ENCODE measurements around the gene CCDC28B.

The CCDC28B gene

DNA sequence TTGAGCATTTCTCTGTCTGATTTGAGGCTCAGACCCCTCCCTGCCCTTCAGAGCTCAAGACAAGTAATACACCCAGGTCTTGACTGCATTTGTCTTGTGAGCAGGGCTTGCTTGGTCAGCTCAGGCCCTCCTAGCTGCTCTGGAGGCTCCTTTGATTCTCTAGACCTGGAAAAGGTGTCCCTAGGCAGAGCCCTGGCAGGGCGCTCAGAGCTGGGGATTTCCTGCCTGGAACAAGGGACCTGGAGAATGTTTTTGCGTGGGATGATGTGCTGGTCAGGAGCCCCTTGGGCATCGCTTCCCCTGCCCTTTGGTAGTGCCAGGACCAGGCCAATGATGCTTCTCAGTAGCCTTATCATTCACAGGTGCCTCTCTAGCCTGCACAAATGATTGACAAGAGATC, 4.9 kb upstream of the CCDC28B start:
- no peak for DNase-seq (ENCODE audit: low read depth)

DNA sequence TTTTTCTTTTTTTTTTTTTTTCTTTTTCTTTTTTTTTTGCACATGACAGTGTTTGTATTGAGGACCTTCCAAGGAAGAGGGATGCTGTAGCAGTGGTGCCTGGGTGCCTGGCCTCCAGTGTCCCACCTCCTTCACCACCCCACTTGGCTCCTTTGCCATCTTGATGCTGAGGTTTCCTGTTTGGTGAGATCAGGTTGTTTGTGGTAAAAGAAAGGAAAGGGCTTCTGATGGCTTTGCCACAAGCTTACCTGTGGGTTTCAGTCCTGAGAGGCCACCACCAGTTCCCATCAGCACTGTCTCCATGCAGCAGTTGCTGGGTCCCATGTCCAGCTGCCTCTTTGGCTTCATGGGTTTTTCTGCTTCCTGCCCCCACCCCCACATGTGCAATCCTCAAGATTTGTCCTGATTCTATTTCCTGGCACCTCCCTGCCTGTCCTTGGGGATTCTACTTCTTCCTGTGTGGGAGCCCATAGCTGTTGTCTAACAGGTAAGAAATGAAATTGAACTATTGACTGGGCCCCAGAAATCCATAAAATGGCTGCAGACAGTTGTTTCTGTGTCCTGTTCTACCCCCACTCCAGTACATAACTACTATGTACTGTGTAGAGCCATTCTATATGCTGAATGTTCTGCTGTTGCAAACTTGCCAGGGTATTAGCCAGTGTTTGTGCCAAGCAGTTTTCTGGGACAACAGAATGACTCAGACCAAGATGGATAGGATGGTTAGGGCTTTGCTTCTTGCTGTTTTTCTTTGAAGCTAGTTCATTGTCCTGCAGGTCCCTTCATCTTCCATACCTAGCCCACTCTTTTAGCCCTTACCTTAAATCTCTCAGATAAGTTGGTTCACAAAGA, 4.2 kb upstream of the CCDC28B start:
- no peak for DNase-seq (ENCODE audit: low read depth)

DNA sequence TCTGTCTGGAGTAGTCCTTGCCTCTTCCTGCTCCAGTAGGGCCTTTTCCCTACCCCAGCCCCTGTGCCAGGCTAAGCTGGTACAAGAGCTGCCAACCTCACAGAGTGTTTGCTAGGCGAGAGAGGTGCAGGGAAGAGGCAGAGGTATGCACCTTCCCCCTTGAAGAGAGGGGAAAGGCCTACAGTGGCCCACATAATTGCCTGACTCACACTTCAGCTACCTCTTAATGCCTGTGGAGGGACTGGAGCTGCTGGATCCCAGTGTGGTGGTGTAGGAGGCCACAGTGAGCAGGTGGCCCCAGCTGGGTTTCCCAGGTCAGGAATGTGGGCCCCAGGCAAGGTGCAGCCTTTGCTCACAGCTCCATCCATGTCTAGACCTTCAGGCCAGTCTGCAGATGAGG, 3.3 kb upstream of the CCDC28B start:
- no peak for DNase-seq (ENCODE audit: low read depth)

DNA sequence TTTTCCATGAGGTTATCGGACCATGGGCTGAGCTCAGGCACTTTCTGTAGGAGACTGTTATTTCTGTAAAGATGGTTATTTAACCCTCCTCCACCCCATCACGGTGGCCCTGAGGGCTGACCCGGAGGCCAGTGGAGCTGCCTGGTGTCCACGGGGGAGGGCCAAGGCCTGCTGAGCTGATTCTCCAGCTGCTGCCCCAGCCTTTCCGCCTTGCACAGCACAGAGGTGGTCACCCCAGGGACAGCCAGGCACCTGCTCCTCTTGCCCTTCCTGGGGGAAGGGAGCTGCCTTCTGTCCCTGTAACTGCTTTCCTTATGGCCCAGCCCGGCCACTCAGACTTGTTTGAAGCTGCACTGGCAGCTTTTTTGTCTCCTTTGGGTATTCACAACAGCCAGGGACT, 2.6 kb upstream of the CCDC28B start:
- no peak for DNase-seq (ENCODE audit: low read depth)

DNA sequence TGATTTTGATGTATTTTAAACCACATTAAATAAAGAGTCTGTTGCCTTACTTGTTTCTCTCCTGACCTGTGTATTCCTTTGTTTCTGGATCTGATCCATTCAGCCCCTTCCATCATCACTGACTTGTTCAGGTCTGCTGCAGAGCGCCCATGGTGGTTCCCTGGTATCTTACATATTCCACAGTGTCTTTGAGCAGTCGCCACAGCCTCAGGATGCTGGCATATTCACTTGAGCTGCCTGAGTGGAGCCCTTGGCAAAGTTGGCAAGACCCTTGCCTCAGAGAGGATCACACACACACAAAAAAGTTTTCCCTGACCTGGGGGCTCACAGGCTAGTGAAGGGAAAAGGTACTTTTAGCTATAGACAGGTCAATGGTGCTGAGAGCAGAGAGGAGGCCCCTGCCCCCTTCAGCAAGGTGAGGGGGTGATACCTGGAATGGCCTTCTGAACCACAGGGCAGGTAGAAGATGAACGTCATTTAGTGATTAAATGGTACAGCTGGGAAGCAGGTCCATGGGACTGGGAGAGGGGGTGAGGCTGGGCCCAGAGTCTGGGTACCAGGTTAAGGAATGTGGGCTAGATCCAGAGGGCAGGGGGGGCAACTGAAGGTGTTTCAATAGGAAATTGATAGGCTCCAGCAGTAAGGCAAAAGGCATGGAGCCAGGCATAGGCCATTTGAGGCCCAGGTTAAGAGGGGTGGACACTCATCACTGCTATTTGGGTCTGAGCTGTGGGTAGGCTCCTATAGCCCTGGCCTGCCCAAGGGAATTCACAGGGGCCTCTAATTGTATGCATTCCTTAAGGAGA, 2.0 kb upstream of the CCDC28B start:
- no peak for DNase-seq (ENCODE audit: low read depth)

DNA sequence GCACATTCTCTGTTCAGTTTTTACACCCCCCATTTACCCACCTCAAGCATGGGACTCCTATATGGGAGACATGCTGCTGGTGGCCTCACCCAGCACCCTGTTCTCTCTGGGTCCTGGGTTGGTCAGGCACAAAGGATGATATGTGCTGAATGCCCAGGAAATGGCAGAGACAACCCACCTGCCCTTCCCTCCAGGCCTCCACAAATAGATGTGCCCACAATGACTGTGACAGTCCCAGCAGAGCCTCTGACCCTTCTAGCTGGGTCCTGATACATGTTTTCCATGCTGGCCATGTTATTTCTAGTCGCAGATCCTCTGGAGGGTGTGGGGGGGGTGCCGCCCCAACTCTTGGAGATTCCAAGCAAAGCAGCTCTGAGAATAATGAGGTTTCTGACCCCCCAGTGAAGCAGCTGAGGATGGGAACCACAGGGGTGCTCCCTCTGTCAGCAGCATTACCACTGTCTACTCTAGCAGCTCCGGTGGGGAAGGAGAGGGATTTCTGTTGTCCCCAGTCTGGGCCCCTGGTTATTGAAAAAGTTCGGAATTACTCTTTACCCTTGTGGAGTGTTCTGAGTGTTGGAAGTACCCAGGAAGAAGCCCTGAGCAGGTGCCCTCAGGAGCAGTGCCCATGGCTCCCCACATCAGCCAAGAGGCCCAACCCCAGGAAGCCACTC, 1.2 kb upstream of the CCDC28B start:
- no peak for DNase-seq (ENCODE audit: low read depth)

DNA sequence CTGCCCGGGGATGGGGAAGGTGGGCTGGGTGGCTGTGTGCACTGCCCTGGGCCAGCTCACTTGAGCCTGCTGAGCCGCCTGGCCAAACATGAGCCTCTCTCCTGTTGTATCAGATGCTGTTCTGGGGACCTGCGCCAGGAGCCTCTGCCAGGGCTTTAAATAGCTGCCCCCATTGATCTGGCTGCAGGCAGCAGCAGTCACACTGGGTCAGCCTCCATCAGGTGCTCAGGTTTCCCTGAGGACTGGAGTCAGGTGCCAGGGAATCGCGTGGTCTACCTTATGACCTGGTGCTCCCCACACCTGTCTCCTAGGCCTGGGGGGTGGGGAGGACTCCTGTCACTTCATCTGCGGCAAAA, 700 bp upstream of the CCDC28B start:
- no peak for DNase-seq (ENCODE audit: low read depth)

DNA sequence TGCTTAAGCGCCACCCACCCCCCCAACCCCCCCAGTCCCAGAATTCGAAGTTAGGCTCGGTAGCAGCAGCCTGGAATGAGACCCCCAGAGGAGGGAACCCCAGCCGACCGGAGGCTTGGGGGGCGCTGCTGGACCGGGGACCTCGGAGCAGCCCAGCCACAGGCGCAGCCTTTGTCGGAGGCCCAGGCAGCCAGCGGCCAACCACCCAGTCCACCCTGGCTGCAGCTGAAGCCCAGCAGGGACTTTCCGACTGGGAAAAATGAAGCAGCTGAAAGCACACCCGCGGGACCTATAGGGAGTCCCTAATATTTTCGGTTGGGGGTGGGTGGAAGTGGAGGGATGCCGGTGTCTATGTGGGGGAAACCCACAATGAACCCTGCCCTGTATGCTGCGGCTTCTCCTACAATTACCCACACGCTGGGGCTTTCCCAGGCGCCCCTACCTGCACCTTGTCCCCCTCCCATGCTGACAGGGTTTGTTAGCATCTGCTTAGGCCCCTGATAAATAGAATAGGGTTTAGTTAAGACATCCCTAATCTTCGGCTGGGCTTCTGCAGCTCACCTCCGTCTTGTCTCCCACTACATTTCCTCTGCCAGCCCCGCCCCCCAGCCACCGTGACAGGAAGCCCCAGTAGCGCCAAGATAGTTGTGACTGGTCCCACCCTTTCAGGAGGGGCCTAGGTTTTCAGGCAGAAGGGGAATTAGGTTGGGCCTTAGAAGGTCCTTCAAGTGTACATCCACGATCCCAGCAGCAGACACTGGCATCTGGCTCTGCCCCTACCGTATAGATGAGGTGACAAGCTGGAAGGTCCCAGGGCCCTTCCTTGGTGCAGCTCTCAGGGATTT, 838 bp downstream of the CCDC28B start:
- DNase-seq (ENCODE audit: low read depth), result no peak

DNA sequence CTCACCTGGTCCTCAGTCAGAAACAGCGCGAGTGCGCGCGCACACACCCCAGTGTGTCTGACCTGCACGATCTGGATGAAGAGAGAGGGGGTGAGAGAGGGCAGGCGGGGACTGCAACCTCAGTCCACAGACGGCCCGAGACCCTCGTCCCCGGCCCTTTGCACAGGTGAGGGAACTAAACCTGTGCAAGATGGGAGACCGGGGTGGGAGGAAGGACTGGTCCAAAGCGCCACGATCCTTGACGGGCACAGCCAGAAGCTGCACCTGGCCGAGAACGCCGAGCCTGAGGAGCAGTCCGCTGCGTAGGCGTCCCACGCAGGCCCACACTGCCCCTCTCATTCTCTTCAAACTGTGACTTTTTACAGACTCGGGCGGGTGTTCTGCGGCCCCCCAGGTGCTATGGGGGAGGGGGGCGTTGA, 4.6 kb downstream of the CCDC28B start:
- no peak for DNase-seq (ENCODE audit: low read depth)

DNA sequence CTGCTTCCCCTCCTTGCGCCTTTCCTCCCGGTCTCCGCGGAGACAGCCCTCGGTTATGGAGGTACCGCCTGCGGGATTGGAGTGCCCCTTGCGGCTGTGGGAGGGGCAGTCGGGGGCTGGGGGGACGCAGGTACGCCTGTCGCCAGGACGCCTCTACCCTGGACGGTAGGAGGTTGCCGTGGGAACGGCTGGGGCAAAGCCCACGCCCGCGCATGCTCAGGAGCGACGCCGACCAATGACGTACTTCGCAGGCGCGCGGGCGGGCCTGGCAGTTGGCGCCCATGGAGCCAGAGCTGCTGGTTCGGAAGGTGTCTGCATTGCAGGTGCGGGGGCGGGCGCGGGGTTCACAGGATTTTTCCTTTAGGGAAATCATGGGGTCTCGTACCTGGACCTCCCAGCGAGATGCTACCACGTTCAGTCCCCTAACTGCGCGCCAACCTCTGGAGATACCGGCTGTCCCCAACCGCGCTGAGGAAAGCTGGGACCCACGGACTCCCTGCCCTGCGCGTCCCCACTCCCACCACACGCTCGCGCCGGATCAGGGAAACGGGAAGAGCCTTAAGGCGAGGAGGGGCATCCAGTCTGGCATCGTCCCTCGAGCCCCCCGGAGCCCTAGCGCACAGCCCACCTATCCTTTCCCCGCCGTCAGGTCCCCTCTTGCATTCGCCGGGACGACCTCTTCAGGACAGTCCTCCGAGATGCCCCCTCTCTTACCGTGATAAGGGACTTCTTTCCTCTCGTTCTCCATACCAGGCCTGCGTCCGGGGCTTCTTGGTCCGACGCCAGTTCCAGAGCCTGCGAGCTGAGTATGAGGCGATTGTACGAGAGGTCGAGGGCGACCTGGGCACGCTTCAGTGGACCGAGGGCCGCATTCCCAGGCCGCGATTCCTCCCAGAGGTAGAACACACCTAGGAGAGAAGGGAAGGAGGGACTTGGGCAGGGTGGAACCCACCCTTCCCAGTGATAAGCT, 5.3 kb downstream of the CCDC28B start, which contains the start of gene IQCC:
Gene IQCC, plus strand, starts transcription at position 271 of the 970 bp plus-strand sequence. Its CDS starts 11 bp downstream, at position 282.
- no peak for DNase-seq (ENCODE audit: low read depth)

DNA sequence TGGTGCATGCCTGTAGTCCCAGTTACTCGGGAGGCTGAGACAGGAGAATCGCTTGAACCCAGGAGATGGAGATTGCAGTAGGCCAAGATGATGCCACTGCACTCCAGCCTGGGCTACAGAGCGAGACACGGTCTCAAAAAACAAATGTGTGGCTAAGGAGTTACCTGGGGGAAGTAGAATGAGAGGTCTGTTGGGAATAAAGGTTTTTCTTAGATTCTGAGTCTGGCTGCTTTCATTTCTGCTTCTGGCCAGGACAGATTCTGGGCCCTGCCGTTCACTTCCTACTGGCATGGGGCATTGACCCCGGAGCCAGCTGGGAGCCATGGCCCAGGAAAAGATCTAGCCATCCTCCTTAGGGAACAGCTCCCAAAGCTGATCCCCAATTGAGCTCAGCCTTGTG, 8.1 kb downstream of the CCDC28B start:
- no peak for DNase-seq (ENCODE audit: low read depth)

DNA sequence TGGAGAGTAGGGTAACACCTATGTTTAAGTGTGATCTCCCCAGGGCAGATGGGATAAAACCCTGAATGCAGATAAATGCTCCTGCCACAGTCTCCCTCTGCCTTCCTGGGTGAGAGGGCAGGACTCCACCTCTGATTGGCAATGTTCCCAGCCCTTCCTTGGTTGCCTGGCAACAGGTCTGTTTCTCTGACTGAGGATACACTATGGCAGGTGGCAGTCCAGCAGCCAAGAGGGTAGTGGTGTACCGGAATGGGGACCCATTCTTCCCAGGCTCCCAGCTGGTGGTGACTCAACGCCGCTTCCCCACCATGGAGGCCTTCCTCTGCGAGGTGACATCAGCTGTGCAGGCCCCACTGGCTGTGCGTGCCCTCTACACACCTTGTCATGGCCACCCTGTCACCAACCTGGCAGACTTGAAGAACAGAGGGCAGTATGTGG, 8.5 kb downstream of the CCDC28B start, which contains the start of gene DCDC2B:
Gene DCDC2B, plus strand, starts transcription at position 199 of the 438 bp plus-strand sequence. Its CDS starts 5 bp downstream, at position 204.
- DNase-seq (ENCODE audit: low read depth), result no peak

DNA sequence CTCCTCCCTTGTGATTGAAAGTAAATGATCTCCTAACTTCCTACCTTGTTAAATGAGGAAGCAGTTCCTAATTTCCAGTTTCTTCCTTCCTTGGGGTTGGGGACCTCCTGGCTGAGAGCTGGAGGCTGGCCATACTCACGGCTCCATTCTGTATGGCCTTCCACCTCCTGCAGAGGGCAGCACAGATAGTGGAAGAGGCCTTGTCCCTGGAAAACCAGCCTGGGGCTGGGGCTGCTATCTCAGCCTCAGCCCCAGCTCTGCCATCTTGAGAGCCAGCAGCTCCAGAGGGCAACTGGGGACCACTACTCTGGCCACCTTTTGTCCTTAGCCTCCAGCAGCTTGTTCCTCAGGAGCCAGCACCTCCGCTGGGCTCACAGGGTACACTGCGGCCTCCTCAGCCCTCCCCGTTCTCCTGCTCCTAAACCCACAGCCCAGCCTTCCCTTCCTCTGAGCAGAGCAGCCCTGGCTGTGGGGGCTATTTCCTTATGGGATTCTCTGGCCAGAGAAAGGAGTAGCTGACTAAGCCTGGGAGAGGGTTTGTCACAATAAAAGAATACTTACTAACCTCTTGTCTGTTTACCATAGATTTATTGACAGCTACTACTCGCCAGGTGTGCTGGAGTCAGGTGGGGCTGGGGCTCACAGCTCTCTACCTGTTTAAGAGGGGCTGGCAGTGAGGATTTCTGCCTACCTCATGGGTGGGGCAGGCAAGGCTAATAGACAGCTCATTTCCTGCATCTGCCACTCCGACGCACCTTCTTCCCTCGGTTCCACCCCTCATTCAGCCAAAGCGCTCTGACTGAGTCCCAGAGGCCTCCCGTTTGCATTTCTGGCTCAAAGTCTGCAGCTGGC, 15.5 kb downstream of the CCDC28B start:
- DNase-seq (ENCODE audit: low read depth), result no peak

DNA sequence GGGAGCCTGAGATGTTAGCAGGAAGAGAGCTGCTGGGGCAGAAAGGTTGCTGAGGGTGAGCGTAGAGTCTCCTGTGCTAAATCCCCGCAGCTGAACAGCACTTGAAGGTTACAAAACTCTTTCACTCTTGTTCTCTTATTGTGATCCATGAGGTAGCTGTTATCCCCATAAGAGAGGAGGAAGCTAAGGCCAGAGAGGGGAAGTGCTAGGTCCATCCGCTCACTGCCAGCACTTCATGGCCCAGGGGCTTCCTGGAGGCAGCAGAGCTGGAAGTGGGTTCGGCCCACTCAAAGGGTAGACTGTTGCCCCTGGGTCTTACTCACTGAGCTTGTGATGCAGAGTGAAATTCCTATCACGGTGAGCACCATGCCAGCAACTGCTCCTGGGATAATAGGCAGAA, 16.2 kb downstream of the CCDC28B start:
- no peak for DNase-seq (ENCODE audit: low read depth)

DNA sequence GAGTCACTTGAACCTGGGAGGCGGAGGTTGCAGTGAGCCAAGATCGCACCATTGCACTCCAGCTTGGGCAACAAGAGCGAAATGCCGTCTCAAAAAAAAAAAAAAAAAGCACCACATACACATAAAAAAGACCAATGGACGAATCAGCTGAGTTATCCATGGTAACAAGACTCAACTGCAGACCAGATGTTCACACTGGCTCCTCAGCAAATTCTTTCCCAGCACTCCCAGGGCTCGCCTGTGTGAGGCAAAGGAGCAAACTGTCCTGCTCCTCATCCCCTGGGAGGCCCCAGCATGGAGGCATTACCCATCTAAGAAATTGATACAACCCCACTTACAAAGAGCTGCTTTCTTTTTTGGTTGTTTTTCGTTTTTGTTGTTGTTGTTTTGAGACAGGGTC, 18.6 kb downstream of the CCDC28B start:
- no peak for DNase-seq (ENCODE audit: low read depth)

DNA sequence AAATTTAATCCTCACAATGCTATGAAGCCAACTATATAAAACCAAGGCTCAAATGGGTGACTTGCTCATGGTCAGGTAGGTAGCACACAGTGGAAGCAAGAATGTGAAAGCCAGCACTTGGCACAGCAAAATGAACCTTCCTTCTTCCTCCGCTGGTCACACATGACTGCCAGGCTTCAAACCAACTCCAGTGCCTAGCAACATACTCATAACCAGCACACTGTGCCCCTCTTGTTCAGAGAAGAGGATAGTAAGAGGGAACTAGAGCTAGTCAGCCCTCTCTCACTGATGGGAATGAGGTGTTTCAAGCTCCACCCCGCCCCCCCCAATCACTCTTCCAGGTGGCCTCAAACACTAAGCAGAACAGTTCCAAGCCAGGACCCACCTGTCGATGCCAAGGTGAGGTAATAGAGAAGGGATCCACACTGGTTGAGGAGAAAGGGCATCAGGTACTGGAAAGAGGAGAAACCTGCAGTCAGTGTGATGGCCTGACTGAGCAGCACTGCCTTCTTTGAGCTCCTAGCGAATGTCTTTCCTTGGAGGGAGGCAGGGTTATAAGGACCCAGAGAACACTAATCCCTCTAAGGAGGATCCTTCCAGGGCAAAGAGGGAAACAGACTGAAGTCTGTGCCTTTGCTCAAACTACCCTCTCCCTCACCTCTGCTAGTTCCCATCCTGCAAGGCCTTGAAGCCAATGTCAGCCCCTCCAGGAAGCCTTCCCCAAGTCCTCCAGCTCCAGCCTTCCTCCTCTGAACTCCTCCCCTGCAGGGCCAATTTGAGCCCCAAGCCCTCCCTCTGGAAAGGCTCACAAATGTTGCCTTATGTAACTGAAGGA, 20.6 kb downstream of the CCDC28B start:
- no peak for DNase-seq (ENCODE audit: low read depth)

DNA sequence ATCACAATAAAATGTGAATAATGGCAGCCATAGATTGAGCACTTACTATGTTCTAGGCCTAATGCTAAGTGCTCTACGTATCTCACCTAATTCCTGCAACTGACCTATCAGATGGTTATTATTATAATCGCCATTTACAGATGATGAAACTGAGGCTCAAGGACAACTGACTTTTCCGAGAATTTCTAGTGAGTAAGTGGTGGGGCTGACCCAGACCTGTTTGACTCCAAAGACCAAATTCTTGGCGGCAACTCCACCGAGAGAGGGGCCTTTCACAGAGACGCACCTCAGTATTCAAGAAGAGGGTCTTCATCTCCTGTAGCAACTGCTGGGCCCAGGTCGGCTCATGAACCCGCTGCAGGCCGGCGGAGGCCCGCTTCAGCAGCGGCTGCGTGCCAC, 21.2 kb downstream of the CCDC28B start:
- no peak for DNase-seq (ENCODE audit: low read depth)

DNA sequence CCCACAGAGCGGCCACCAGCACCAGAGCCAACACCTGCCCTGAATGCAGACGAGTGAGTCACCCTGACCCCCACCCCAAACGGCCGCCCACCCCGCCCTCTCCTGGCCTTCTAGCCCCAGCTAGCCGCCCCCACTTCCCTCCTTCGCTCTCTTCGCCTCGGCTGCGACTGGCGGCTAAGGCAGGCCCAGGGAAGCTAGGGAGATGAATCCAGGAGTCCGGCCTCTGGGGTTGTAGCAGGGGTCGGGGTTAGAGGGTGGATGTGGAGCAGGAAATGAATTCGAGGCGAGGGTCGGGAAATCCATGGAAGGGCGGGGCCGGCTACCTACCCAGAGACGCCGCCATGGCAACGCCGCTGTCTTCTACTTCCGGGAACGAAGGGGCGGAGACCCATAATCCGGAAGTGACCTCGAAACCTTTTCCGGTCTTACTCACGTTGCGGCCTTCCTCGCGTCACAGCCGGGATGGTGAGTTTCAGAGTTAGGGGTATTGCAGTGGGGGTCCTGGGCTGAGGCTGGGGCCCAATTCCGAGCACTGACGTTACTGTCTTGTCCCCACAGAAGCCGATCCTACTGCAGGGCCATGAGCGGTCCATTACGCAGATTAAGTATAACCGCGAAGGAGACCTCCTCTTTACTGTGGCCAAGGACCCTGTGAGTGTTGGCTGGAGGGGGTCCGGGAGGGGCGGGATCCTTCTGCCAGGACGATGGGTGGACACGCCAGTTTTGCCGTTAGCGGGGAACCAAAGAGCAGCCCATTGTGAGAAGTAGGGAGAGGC, 21.8 kb downstream of the CCDC28B start, which contains the start of the genes EIF3I and TMEM234:
Gene EIF3I, plus strand, starts transcription at position 428 of the 776 bp plus-strand sequence. Its CDS starts 35 bp downstream, at position 463.
Gene TMEM234, minus strand, starts transcription at position 374 of the 776 bp plus-strand sequence. Its CDS starts 31 bp downstream, at position 343.
- DNase-seq (ENCODE audit: low read depth), result no peak
